GM21423 (cell line): ENCODE data around the gene RNF144B.
"Not testable (repeated sequence)": the region's sequence is repeated elsewhere in the genome, so short reads cannot be mapped to it uniquely, and the experiment has no call there.

Experiments
- ATAC-seq: cut with Tn5 transposase; IDR thresholded peaks from one replicate; pipeline ENCODE4 v1.9.1; 2021; ENCODE audit warnings: mild to moderate bottlenecking, moderate library complexity; ENCODE audit not compliant: unreplicated experiment

RNF144B gene

DNA sequence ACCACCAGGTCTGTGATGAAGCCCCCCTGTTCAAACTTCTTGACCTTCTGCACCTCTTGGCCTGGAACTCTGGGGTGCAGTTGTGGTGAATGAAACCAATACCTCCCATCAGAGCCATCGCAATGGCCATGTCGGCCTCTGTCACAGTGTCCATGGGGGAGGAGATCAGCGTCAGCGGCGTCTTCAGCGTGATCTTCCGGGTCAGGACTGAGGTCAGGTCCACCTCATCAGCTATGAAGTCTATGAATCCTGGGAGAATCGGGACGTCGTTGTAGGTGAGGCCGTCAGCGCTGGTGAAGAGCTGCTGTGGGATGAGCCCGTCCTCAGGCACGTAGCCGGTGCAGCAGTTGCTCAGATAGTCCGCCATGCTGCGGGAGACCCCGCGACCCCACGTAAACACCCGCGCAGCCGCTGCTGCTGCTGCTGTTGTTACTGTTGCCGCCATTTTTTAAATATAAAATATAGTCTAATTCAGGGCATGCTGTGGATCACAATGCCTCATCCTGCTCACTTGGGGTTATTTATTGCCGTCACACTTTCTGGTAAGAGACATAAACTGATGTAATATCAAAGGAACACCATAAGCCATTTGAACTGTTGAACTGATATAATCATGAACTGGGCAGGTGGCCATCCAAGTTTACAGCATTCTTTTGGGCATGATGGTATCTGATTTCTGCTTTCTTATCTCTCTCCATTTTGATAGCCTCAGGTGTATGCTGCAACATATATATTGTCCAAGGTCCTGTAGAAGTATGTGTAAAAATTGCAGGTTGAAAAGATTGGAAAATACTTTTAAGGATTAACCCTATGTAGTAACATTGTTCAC is 18.7 kb upstream of the RNF144B start:
- ATAC-seq, result no peak

GRCh38 chr6:18371010-18371409 is 16.1 kb upstream of the RNF144B start:
- no peak for ATAC-seq

DNA sequence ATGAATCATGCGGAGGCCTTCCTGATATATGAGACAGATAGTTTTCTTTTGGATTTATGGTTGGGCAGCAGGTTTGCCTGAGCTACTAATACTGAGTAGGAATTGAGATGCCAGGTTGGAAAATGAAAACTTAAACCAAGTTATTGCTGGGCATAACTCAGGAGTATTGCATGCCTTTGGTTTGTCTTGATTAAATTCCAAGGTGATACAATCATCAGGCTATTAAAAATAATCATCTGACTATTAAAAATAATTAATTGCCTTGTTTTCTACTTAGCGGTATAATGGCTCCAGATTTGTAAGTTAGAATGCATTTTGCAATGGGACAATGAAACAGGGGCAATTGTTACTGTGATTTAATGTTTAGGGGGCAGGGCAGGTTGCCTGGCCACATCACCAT is 15.5 kb upstream of the RNF144B start:
- ATAC-seq, result no peak

DNA sequence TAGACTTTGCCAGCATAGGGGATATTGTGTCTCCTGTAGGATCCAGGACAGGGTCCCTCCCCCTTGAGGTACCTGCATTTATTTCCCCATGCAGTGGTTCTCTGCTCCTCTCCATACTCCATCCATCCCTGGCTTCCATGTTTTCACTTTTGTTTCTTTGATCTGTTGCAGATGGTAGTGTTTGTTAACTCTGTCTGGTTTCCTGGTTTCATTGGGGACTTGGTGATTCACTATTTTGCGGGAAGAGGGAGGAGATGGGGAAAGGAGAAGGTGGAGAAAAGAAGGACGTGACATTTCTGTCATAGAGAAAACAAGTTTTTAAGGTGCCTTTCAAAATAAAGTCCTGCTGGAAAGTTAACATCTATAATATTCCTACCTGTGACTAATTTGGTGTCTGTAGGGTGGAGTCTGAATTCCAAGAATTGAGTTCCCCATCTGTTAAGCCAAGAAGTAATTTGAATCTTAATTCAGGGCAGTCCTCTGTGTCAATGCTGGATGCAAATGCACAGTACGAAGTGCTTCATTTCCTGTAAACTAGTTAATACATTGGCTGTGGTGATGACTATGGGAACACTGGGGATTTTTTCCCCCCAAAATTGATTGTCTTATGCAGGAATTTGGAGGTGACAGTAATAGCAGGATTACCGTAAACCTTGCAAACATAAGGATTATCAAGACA is 6.9 kb upstream of the RNF144B start:
- no peak for ATAC-seq

DNA sequence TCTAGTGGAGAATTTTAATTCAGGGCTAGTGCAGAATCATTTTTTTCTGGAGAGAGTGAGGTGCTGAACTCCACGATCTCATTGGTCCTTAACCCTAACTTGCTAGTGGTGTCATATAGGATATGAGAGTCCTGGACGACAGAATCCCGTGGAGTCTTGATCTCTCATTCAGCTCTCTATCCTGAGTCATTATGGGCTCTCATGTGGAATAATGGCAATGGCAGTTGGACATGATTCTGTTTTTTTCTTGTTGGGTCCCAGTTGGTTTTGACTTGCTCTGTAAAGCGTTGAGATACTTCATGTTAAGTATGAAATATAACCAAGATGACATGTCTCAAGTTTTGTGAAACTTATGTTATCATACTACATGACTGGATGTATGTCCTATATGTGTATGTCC is 6.3 kb upstream of the RNF144B start:
- ATAC-seq, result no peak

DNA sequence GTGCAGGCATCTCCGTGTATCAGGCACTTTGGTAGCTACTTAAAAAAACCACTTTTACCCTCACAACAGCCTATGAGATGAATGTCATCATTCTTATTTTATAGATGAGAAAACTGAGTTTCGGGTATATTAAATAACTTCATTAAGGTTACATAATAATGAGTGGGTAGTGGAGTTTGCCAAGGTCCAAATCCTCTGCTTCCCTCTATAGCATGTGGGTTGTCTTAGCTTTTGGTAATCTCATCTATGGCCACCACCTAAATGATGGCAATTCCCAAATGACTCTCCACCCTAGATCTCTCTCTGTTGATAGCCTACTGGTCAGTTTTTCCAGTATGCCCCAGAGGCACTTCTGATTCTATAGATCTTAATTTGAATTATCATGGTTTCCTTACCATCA is 3.7 kb upstream of the RNF144B start:
- no peak for ATAC-seq

- ATAC-seq, result no peak
These were observed 2.5 kb upstream of the RNF144B start for GRCh38 chr6:18384621-18385020.

- no peak for ATAC-seq
These were observed 713 bp upstream of the RNF144B start for GRCh38 chr6:18386298-18386976.

DNA sequence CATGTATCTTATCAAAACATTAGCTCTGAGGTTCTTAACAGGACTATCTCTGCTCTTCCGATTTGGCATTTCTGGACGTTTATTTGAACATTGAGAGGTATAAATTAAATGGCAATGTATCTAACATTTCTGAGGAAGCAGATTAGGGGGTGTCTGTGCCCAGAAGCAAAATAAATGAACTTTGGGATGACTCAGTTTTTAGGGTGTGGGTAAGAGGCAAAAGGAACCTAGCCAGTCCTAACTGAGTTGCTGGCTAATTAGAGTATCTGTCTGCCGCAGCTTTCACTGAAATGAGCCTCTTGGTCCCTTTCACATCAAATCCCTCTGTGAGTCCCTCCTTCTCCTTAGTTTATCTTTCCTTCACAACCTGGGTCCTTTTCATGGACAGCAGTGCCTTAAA is 1.1 kb downstream of the RNF144B start:
- no peak for ATAC-seq

DNA sequence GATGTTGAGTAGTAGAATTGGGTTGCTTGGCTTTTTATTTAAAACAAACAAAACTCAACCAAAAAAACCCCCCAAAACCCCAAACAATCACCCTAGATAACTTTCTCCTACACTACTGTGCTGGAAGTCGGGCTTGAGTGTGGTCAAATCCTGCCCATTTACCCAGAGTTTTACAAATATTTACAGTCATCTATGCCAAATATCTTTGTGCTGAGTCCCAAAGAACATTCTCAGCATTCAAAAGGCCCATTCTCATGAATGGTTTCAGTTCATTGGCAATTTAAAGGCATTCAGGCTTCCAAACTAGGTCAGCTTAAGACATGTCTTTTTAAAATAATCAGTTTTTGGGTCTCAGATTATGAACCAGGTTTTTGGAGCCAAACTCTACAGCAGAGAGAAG is 1.8 kb downstream of the RNF144B start:
- ATAC-seq, result no peak

- no peak for ATAC-seq
These were observed 2.3 kb downstream of the RNF144B start for GRCh38 chr6:18389479-18389878.

GRCh38 chr6:18390476-18390875 is 3.3 kb downstream of the RNF144B start:
- no peak for ATAC-seq

DNA sequence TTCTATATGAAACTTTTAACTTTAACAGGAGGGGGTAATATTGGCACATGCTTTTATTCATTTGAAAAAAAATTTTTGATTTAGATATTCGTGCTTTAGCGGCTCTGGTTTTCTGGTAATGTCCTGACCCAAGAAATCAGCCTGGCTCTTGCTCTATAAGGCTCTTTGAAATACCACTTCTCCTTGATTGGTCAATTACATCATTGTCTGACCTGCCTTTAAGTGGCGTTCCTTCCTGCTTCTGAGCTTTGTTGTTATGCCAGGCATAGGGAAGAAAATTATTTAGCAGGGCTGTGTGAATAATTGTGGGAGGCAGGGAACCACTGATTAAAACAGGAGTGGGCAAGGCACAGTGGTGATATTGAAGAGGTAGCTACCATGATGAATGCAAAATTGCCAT is 3.9 kb downstream of the RNF144B start:
- no peak for ATAC-seq

DNA sequence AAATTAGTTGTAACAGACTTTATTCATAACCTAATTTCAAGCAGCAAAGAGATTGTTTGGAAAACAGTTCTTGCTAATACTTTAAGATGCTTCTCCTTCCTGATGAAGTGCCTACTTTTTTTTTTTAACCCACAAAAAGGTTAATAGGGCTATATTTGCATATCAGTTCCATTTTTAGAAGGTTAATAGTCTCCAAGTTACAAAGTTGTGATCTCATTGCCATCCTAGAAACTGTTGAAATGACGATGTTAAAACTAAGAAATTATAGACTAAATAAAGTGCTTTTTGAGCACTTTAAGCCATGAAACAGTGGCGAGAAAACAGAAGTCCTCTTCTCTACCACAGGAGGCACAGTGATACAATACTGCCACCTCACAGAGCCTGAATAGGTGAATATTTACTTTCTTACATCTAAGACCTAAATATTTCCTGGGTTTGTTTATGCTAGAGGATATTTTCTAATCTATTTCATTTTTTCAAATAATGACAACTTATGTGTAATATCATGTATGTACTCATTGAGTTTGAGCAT is 5.3 kb downstream of the RNF144B start:
- ATAC-seq, result no peak

DNA sequence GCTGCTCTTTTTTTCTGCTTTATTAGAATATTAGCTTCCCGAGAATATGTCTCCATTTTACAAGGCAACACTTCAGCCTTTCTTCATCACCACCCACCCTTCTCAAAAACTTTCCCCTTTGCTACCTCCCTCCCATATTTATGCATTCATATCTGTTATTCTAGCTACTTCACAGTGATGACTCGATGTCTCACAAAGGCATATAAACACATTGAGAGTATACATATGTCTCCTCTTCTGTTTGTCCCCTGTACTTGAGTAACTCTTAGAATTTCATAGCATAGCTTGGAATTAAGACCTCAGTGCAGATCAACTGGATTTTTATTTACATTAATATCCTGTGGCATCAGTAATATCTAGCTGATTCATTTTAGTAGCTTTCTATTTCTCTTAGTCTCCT is 6.5 kb downstream of the RNF144B start:
- ATAC-seq, result no peak

DNA sequence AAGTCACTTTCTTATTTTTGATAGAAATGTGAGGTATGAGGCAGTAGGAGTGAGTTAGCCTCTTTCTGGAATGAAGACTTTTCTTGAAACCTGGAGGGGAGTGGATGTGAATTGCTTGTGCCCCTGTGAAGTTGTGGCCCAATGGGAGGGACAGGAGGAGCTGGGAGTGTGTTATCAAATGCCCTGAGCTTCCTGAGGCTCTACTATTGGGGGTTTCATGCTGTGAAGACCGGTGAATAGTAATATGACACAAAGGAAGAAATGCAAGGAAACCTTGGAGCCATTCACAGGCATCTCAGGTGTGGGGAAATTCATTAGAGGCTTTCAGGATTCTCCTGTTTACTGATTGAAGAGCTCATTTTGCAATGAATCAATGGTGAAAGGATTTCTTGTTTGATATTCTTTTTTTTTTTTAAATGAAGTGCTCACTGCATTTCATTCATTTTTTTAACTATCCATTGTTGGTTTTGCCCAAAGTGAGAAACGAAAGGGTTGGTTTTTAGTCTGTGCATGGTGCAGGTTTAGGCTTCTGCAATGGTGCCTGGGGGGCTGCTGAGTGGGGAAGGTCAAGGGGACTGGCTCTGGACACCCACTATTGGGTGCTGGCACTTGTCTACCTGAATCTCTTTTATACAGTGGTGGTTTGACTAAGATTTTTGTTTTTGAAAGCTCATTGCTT is 8.2 kb downstream of the RNF144B start:
- ATAC-seq, result no peak

DNA sequence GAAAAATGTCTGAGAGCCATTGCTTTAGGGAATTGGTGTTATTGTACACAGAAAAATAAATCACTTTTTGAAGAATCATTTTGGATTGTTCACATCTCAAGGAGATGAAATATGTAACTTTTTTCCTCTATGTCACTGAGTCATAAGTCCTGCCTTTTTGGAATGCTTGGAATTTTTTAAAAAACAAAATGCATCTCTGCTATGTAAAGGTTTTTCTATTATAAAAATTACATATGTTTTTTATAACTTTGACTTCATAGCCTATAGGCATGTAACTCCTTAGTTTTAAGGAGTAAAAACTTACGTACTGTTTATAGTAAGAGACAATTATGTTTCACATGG is 8.7 kb downstream of the RNF144B start:
- no peak for ATAC-seq

DNA sequence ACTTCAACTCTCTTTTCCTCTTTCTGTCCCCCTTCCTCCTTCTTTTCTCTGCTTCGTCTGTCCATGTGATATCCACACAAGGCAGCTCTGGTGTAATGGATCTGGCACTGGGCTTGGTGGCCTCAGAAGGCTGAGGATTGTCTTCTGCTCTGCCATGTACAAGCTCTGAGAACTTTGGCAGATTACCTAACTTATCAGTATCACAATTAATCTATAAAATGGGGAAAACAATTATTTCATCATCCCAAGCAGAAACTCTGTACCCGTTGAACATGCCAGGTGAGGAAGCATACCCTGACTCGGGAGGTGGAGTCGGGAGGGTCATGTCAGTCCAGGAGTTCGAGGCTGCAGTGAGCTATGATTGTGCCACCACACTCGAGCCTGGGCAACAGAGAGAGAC is 10.6 kb downstream of the RNF144B start:
- no peak for ATAC-seq

DNA sequence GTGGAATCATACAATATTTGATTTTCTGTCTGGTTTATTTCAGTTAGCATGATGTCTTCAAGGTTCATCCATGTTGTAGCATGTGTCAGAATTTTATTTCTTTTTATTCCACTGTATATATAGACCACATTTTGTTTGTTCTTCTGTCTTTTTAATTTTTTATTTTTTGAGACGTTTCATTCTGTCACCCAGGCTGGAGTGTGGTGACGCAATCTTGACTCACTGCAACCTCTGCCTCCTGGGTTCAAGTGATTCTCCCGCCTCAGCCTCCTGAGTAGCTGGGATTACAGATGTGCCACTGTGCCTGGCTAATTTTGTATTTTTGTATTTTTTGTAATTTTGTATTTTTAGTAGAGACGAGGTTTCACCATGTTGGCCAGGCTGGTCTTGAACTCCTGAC is 11.1 kb downstream of the RNF144B start:
- ATAC-seq, result not testable (repeated sequence)

GRCh38 chr6:18400831-18401446 is 13.8 kb downstream of the RNF144B start:
- ATAC-seq, result peak; percentile 88

GRCh38 chr6:18404965-18405364 is 17.8 kb downstream of the RNF144B start:
- not testable (repeated sequence) for ATAC-seq
